ENCODE data around the gene NEGR1. TPM values are rescaled to one million over a fixed set of nuclear protein-coding genes. Genes with fewer than 3 reads are reported as not detected.
A peak's percentile ranks its signal among the peaks of the same experiment; 100 is the strongest.

Gene NEGR1
- total and polyA plus RNA-seq, 2 donors (not counting 3 experiments of a cell fraction or from before 2014, with no cell fraction given), result 6.8 to 21.8 TPM

DNA sequence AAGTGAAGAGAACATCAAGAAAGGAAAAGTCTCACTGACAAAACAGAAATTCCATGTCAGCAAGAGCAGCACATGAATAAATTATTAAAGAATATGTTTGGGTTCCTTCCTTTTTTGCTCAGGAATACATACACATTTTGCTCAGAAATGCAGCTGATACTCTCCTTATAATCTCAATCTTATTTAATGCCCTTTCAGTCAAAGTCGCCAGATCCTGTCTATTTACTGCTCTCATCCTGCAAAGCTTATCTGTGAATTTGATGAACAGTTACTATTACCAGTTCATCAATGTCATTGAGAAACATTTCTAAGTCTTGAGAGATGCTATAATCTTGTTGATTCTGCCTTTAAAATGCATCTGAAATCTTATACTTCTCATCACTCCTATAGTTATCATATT, 658.5 kb downstream of the NEGR1 start:
- no peaks in the 10 kb centered on the region for H3K27me3 ChIP-seq (ENCODE audit: control insufficient read depth in 2 of 2, insufficient read depth in 2 of 2, low read length in 2 of 2)
- no peak overlapping the region for H3K9ac ChIP-seq (replicated peaks; ENCODE audit: extremely low read depth, insufficient read depth, low read length)
- DNase-seq (ENCODE audit: low read depth, low spot score) (no peak), FAIRE-seq (no peak)
- H3K79me2 ChIP-seq (ENCODE audit: control insufficient read depth, insufficient read depth, low read length), result no peaks in the 10 kb centered on the region
- H3K27ac ChIP-seq (ENCODE audit: insufficient read depth, low read depth, low read length), result no peak overlapping the region
- H3K36me3 ChIP-seq (ENCODE audit: control insufficient read depth in 2 of 2, extremely low read depth in 1 of 2, insufficient read depth in 2 of 2, low read length in 2 of 2), result no peaks in the 10 kb centered on the region
- TF ChIP-seq POLR2A (IDR thresholded peaks at IDR 0.05; ENCODE audit: low read depth, low read length), result no peak
- TF ChIP-seq, protein P1, sequence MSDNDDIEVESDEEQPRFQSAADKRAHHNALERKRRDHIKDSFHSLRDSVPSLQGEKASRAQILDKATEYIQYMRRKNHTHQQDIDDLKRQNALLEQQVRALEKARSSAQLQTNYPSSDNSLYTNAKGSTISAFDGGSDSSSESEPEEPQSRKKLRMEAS (IDR thresholded peaks at IDR 0.05; ENCODE audit: insufficient read depth, insufficient read length), result no peak
- dilution Hi-C loops (cut with MboI; ENCODE audit: extremely low pct_ligation_motif_present, low sequenced_read_pairs), result no loop called here
- H3K4me2 ChIP-seq (ENCODE audit: insufficient read depth, low read length), result no peak overlapping the region
- CTCF ChIA-PET, result no interaction called here
- H4K20me1 ChIP-seq (replicated peaks; ENCODE audit: control insufficient read depth, extremely low read depth, insufficient read depth, low read length), result no peaks in the 10 kb centered on the region
- no peak overlapping the region for H3K4me3 ChIP-seq (replicated peaks in 1 of 3; ENCODE audit: insufficient read depth in 1 of 3, low read depth in 1 of 3, low read length in 3 of 3)
- H3K9me1 ChIP-seq (replicated peaks; ENCODE audit: control insufficient read depth, extremely low read depth, insufficient read depth, low read length), result no peaks in the 10 kb centered on the region
- no peak overlapping the region for H2AFZ ChIP-seq (ENCODE audit: low read depth, low read length)
- POLR2A ChIA-PET, result no interaction called here
- no TSS peak for BruUV-seq (replicated peaks)
- no peaks in the 10 kb centered on the region for H3K9me3 ChIP-seq (replicated peaks; ENCODE audit: control insufficient read depth, insufficient read depth, low read length)
- no peaks in the 10 kb centered on the region for H3K4me1 ChIP-seq (ENCODE audit: control insufficient read depth, extremely low read depth, insufficient read depth, low read length)
- intact Hi-C loops (cut with micrococcal nuclease), result no loop called here

DNA sequence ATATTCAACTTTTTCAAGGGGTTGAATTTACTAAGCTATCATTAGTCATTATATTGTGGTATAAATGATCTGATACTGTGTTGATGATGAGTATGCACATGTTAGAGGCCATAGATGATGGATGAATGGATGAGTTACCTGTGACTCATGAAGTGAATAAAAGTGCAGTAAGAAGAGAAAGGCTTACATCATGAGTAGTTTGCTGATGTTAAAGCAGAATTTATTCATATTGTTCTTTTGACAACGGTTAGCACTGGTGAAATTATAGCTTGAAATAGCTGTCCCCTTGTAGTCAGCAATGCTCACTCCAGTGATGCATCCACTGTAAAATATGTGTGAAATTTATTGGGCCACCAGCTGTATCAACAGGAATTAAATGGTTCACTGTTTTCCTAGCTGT, 660.6 kb downstream of the NEGR1 start:
- TF ChIP-seq GATA2 (IDR thresholded peaks at IDR 0.05; ENCODE audit: insufficient read depth, insufficient read length, low read depth, low read length), result peak; percentile 6
- TF ChIP-seq, protein P1 (IDR thresholded peaks at IDR 0.05; ENCODE audit: insufficient read depth, insufficient read length), result no peak
- TF ChIP-seq EZH2 (IDR thresholded peaks at IDR 0.05; ENCODE audit: borderline replicate concordance, low read depth, low read length, severe bottlenecking), result no peak
- no peak for TF ChIP-seq MYC (IDR thresholded peaks at IDR 0.05; ENCODE audit: low read depth, low read length)
- no peak for TF ChIP-seq POLR2A (IDR thresholded peaks at IDR 0.05; ENCODE audit: low read depth, low read length)
- no peak for TF ChIP-seq JUN (IDR thresholded peaks at IDR 0.05; ENCODE audit: borderline replicate concordance, insufficient read depth, insufficient read length, low read depth)
- TF ChIP-seq, protein P2, sequence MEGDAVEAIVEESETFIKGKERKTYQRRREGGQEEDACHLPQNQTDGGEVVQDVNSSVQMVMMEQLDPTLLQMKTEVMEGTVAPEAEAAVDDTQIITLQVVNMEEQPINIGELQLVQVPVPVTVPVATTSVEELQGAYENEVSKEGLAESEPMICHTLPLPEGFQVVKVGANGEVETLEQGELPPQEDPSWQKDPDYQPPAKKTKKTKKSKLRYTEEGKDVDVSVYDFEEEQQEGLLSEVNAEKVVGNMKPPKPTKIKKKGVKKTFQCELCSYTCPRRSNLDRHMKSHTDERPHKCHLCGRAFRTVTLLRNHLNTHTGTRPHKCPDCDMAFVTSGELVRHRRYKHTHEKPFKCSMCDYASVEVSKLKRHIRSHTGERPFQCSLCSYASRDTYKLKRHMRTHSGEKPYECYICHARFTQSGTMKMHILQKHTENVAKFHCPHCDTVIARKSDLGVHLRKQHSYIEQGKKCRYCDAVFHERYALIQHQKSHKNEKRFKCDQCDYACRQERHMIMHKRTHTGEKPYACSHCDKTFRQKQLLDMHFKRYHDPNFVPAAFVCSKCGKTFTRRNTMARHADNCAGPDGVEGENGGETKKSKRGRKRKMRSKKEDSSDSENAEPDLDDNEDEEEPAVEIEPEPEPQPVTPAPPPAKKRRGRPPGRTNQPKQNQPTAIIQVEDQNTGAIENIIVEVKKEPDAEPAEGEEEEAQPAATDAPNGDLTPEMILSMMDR (IDR thresholded peaks at IDR 0.05; ENCODE audit: extremely low read depth in 1 of 2, insufficient read depth in 1 of 2, low read depth in 1 of 2, low read length in 2 of 2), result no peak
- peak; percentile 63 for TF ChIP-seq FOS (IDR thresholded peaks at IDR 0.05; ENCODE audit: borderline replicate concordance, insufficient read depth, low read length)
- TF ChIP-seq POLR2AphosphoS5 (IDR thresholded peaks at IDR 0.05; ENCODE audit: insufficient read depth, low read depth, low read length), result no peak
- CTCF ChIA-PET, result interaction anchor here (0.7 kb wide), 1 partner anchor 9 kb away, joined by 3 read pairs; no protein-coding TSS in a partner anchor

More for the DNA sequence above, 660.6 kb downstream of the NEGR1 start:
- Histone ChIP-seq H3K9me1 (replicated peaks; ENCODE audit: control insufficient read depth, extremely low read depth, insufficient read depth, low read length) (no peaks in the 10 kb centered on the region), H3K27me3 (ENCODE audit: control insufficient read depth in 2 of 2, insufficient read depth in 2 of 2, low read length in 2 of 2) (no peaks in the 10 kb centered on the region), H3K4me1 (ENCODE audit: control insufficient read depth, extremely low read depth, insufficient read depth, low read length) (no peaks in the 10 kb centered on the region), H3K4me3 (replicated peaks in 1 of 3; ENCODE audit: insufficient read depth in 1 of 3, low read depth in 1 of 3, low read length in 3 of 3) (no peak overlapping the region), H3K36me3 (ENCODE audit: control insufficient read depth in 2 of 2, extremely low read depth in 1 of 2, insufficient read depth in 2 of 2, low read length in 2 of 2) (no peaks in the 10 kb centered on the region), H3K27ac (ENCODE audit: insufficient read depth, low read depth, low read length) (no peak overlapping the region), H3K9me3 (replicated peaks; ENCODE audit: control insufficient read depth, insufficient read depth, low read length) (no peaks in the 10 kb centered on the region), H2AFZ (ENCODE audit: low read depth, low read length) (no peak overlapping the region), H4K20me1 (replicated peaks; ENCODE audit: control insufficient read depth, extremely low read depth, insufficient read depth, low read length) (no peaks in the 10 kb centered on the region), H3K4me2 (ENCODE audit: insufficient read depth, low read length) (no peak overlapping the region), H3K79me2 (ENCODE audit: control insufficient read depth, insufficient read depth, low read length) (no peaks in the 10 kb centered on the region), H3K9ac (replicated peaks; ENCODE audit: extremely low read depth, insufficient read depth, low read length) (no peak overlapping the region)
- DNase-seq (ENCODE audit: low read depth, low spot score), result no peak
- dilution Hi-C loops (cut with MboI; ENCODE audit: extremely low pct_ligation_motif_present, low sequenced_read_pairs) (no loop called here), intact Hi-C loops (cut with micrococcal nuclease) (no loop called here)
- POLR2A ChIA-PET, result no interaction called here
- no peak for FAIRE-seq
- BruUV-seq (replicated peaks), result no TSS peak
